ENCODE data around the gene TSHZ2. TPM values are rescaled to one million over a fixed set of nuclear protein-coding genes. Genes with fewer than 3 reads are reported as not detected.

TSHZ2 gene
- total RNA-seq, 4 donors from 2014 or later: 4.0 to 57.8 (median 10.3) TPM

DNA sequence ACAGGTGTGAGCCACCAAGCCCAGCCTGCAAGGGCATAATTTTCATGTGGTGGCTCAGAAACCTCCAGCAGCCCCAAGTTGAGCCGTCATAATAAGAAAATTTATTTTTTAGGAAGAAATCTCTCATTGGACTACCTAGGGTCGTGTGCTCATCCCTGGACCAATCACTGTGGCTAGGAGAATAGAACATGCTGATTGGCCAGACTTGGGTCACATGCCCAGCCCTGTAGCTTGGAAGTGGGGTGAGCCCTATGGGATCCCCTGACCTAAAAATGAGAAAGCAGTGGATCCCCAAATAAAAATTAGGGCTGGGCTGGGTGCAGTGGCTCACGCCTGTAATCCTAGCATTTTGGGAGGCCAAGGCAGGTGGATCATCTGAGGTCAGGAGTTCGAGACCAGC, 466.2 kb downstream of the TSHZ2 start:
- no peaks in the 10 kb centered on the region for H3K9me3 ChIP-seq
- H3K4me3 ChIP-seq: no peak overlapping the region
- H3K27ac ChIP-seq: no peak overlapping the region
- H3K4me1 ChIP-seq: no peaks in the 10 kb centered on the region
- no peaks in the 10 kb centered on the region for H3K36me3 ChIP-seq
- no peaks in the 10 kb centered on the region for H3K27me3 ChIP-seq
- DNase-seq: no peak
- TF ChIP-seq, protein P1, sequence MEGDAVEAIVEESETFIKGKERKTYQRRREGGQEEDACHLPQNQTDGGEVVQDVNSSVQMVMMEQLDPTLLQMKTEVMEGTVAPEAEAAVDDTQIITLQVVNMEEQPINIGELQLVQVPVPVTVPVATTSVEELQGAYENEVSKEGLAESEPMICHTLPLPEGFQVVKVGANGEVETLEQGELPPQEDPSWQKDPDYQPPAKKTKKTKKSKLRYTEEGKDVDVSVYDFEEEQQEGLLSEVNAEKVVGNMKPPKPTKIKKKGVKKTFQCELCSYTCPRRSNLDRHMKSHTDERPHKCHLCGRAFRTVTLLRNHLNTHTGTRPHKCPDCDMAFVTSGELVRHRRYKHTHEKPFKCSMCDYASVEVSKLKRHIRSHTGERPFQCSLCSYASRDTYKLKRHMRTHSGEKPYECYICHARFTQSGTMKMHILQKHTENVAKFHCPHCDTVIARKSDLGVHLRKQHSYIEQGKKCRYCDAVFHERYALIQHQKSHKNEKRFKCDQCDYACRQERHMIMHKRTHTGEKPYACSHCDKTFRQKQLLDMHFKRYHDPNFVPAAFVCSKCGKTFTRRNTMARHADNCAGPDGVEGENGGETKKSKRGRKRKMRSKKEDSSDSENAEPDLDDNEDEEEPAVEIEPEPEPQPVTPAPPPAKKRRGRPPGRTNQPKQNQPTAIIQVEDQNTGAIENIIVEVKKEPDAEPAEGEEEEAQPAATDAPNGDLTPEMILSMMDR (IDR thresholded peaks at IDR 0.05): no peak
- no peak for TF ChIP-seq POLR2A (IDR thresholded peaks at IDR 0.05)

DNA sequence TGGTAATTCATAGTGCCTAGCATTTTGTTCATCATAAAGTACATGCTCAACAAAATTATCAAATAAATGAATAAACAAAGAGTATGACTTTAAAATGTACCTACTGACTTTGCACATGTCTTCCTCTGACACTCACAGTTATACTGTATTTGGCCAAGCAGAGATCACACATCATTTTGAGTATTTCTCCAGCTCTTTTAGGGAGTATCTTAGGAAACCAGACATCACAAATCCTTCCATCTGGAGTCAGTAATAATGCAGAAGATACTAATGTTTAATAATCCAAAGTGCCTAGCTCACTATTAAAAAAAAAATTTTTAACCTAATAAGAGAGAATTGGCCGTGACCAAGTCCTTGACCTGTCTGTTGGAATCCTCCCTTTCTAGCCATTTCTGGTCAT, 466.9 kb downstream of the TSHZ2 start:
- no peaks in the 10 kb centered on the region for H3K27me3 ChIP-seq
- no peak for DNase-seq
- no peaks in the 10 kb centered on the region for H3K36me3 ChIP-seq
- H3K4me3 ChIP-seq: no peak overlapping the region
- no peak overlapping the region for H3K27ac ChIP-seq
- no peaks in the 10 kb centered on the region for H3K4me1 ChIP-seq
- H3K9me3 ChIP-seq: no peaks in the 10 kb centered on the region
- TF ChIP-seq, protein P1 (IDR thresholded peaks at IDR 0.05): no peak
- TF ChIP-seq POLR2A (IDR thresholded peaks at IDR 0.05): no peak

DNA sequence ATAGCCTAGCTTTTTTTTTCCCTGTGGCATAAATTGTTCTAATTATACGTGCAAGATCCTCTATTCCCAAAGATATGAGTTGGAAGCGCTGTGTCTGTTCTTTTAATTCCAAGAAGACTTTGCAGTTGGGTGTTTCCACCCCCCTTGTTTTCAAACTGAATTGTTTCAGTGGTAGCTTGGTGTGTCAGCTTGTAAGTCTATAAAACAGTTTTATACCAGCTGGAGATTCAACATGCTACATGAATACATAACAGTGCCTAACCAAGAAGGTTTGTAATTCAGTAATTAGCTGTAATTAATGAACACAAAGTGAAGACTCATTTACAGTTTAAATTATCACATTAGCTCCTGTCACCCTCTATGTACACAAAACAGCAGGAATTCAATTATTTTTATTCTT, 467.5 kb downstream of the TSHZ2 start:
- TF ChIP-seq POLR2A (IDR thresholded peaks at IDR 0.05): no peak
- TF ChIP-seq, protein P1 (IDR thresholded peaks at IDR 0.05): no peak

DNA sequence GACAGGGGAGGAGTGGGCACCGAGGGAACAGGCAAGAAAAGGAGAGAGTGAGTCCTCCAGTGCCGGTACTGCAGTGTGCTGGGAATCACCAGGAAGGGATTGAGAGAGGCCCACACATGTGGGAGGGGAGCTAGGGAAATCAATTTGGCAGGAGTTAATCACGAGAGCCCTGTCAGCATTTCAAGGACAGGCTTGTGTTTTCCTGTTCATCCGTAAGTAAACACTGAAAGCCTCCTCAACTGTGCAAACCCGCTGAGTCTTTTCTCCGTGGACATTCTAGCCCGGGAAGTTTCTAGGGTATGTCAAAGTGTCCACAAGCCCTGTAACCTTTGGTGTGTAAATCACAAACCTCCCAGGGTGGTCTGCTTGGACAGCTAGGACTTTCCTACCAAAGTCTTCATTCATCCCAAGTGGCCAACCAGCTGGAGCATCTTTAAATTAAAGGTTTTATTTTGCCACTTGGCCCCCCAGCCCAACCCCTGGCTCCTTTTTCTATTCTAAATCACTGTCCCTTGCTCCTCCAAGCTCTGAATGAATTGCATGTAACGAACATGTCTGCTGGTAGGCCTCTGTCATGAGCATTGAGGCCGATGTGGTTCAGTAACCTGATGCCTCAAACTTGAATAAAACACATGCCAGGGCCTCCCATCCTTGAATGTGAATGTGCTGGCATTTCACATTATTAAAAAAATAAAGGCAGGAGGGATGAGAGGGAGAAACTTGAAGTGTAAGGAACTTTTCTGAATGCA, 472.4 kb downstream of the TSHZ2 start:
- H3K4me1 ChIP-seq: no peaks in the 10 kb centered on the region
- peaks cover 0 to 8% (median 0%) of the 10 kb centered on the region in 4 donors for H3K9me3 ChIP-seq
- no peak for TF ChIP-seq POLR2A (IDR thresholded peaks at IDR 0.05)
- H3K27ac ChIP-seq: no peak overlapping the region
- H3K4me3 ChIP-seq: no peak overlapping the region
- H3K36me3 ChIP-seq: no peaks in the 10 kb centered on the region
- DNase-seq: no peak
- no peaks in the 10 kb centered on the region for H3K27me3 ChIP-seq

More for the DNA sequence above, 467.5 kb downstream of the TSHZ2 start:
- Histone ChIP-seq H3K4me3 (no peak overlapping the region), H3K27ac (no peak overlapping the region), H3K27me3 (no peaks in the 10 kb centered on the region), H3K36me3 (no peaks in the 10 kb centered on the region), H3K9me3 (no peaks in the 10 kb centered on the region), H3K4me1 (no peaks in the 10 kb centered on the region)
- no peak for DNase-seq

DNA sequence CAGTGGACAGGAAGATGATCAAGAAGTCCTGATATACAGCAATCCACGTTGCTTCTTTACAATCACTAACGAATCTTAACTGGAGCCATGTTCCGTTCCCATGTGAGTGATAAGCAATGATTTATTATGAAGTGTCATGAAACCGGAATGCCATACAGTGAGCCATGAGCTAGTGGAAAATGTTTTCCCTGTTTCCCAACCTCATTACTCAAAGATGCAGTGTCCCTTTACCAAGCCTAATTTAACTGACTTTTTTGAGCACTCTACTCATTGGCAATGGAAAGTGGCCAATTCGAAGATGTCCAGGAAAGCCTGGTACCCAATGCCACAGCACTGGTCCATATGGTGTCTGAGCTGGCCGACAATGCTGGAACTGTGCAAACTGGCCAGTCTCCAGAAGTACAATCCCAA, 473.2 kb downstream of the TSHZ2 start:
- TF ChIP-seq, protein P1 (IDR thresholded peaks at IDR 0.05): no peak
- TF ChIP-seq POLR2A (IDR thresholded peaks at IDR 0.05): no peak
- Histone ChIP-seq H3K27me3 (no peaks in the 10 kb centered on the region), H3K9me3 (peaks cover 0 to 8% (median 0%) of the 10 kb centered on the region in 4 donors), H3K36me3 (no peaks in the 10 kb centered on the region), H3K27ac (no peak overlapping the region), H3K4me1 (no peaks in the 10 kb centered on the region), H3K4me3 (no peak overlapping the region)
- DNase-seq: no peak

DNA sequence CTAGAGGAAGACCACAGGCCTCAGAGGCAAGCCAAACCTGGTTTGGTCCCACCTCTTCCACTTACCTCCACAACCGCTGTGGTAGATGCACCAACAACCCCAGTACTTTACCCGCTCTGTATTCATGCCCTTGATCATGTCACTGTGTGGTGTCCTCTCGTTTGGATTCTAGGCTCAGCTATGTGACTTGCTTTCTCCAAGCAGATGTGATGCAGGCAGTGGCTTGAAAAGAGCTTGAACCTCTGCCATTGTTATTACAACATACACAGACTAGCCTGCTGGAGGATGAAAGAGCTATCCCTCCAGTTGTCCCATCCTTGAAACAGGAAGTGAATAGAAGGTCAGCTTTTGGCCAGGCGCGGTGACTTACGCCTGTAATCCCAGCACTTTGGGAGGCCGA, 473.8 kb downstream of the TSHZ2 start:
- Histone ChIP-seq H3K9me3 (peaks cover 0 to 8% (median 0%) of the 10 kb centered on the region in 4 donors), H3K4me3 (no peak overlapping the region), H3K4me1 (no peaks in the 10 kb centered on the region), H3K27ac (no peak overlapping the region), H3K27me3 (no peaks in the 10 kb centered on the region), H3K36me3 (no peaks in the 10 kb centered on the region)
- no peak for DNase-seq
- no peak for TF ChIP-seq POLR2A (IDR thresholded peaks at IDR 0.05)
- TF ChIP-seq, protein P1 (IDR thresholded peaks at IDR 0.05): no peak
